GM23248 (cell line): Measurements from ENCODE around the gene B4GALT5. TPM values are rescaled to one million over a fixed set of nuclear protein-coding genes. Genes with fewer than 3 reads are reported as not detected.

ENCODE experiments used
- DNase-seq: peaks from one replicate; pipeline ENCODE4 v3.0.0-alpha.2; 2015
- H2AFZ ChIP-seq: fragments of 200-600 bp; sonication (generic); 2 replicates; pipeline ENCODE4 v1.6.1; 2016; ENCODE audit warnings: antibody characterized with exemption
- H3F3A ChIP-seq: fragments of 200-600 bp; sonication (generic); 2 replicates; pipeline ENCODE4 v1.6.1; 2016; ENCODE audit warnings: mild to moderate bottlenecking, antibody characterized with exemption, mixed run types; ENCODE audit not compliant: insufficient read depth
- H3K27ac ChIP-seq: fragments of 200-600 bp; sonication (generic); 2 replicates; pipeline ENCODE4 v1.5.1; 2016; ENCODE audit warnings: mild to moderate bottlenecking
- H3K27me3 ChIP-seq: fragments of 200-600 bp; sonication (generic); replicated peaks from 2 replicates; pipeline ENCODE4 v1.6.1; 2016; ENCODE audit warnings: mild to moderate bottlenecking; ENCODE audit not compliant: insufficient read depth
- H3K36me3 ChIP-seq: fragments of 200-600 bp; sonication (generic); 2 replicates; pipeline ENCODE4 v1.6.1; 2016; ENCODE audit warnings: low read depth, mild to moderate bottlenecking
- H3K4me1 ChIP-seq: fragments of 200-600 bp; sonication (generic); 2 replicates; pipeline ENCODE4 v1.6.1; 2016; ENCODE audit warnings: mild to moderate bottlenecking; ENCODE audit not compliant: insufficient read depth
- H3K4me2 ChIP-seq: fragments of 200-600 bp; sonication (generic); one replicate; pipeline ENCODE4 v1.6.1; 2016; ENCODE audit warnings: mild to moderate bottlenecking; ENCODE audit not compliant: unreplicated experiment
- H3K4me3 ChIP-seq: fragments of 200-600 bp; sonication (generic); 2 replicates; pipeline ENCODE4 v1.5.1; 2016; ENCODE audit warnings: mild to moderate bottlenecking
- H3K79me2 ChIP-seq: fragments of 200-600 bp; sonication (generic); 2 replicates; pipeline ENCODE4 v1.6.1; 2016; ENCODE audit warnings: mild to moderate bottlenecking; ENCODE audit not compliant: insufficient read depth
- H3K9ac ChIP-seq: fragments of 200-600 bp; sonication (generic); 2 replicates; pipeline ENCODE4 v1.6.1; 2016; ENCODE audit warnings: mild to moderate bottlenecking
- H3K9me2 ChIP-seq: fragments of 200-600 bp; sonication (generic); 2 replicates; pipeline ENCODE4 v1.6.1; 2016; ENCODE audit warnings: mixed run types, mild to moderate bottlenecking, moderate library complexity; ENCODE audit not compliant: insufficient read depth
- H3K9me3 ChIP-seq: fragments of 200-600 bp; sonication (generic); one replicate; pipeline ENCODE4 v1.6.1; 2017; ENCODE audit warnings: low read depth
- H4K20me1 ChIP-seq: fragments of 200-600 bp; sonication (generic); 2 replicates; pipeline ENCODE4 v1.6.0; 2016; ENCODE audit not compliant: insufficient read depth
- EZH2 ChIP-seq: fragments of 200-600 bp; sonication (generic); IDR thresholded peaks from 2 replicates; pipeline ENCODE4 v1.6.1; 2018; ENCODE audit warnings: antibody characterized with exemption, mild to moderate bottlenecking; ENCODE audit not compliant: insufficient read depth, poor library complexity, severe bottlenecking
- EZH2phosphoT487 ChIP-seq: fragments of 200-600 bp; sonication (generic); IDR thresholded peaks from 2 replicates; pipeline ENCODE4 v1.6.1; 2018; ENCODE audit warnings: antibody characterized with exemption, moderate library complexity, mild to moderate bottlenecking, low read depth; ENCODE audit not compliant: insufficient read depth
- WGBS, 2 experiments: methylation state at CpG; one replicate each; pipeline ENCODE4 v1.1.6; 2015 to 2017; ENCODE audit warnings: low lambda C conversion rate in 2 of 2, low coverage in 1 of 2; ENCODE audit errors: missing lambda C conversion rate in 2 of 2; 5-methylcytosine and 5-hydroxymethylcytosine counted together
- in situ Hi-C: fragments of 300-500 bp; cut with MboI; formaldehyde crosslinking; loops from 2 replicates; pipeline ENCODE4 v1.15.0; 2020
- polyA plus RNA-seq: library from polyadenylated mRNA; unstranded; fragments of >200 nt; fragmentation: Nextera tagmentation; extraction: Ambion mirVana; gene quantifications from 2 replicates; pipeline ENCODE4 v1.2.1, GENCODE V29; 2016
- total RNA-seq: library from RNA; depleted of rRNA; stranded (reverse); fragments of >200 nt; shearing (Covaris generic); gene quantifications from 2 replicates; pipeline ENCODE4 v1.2.3, GENCODE V29; 2014

B4GALT5 gene
- total and polyA plus RNA-seq, 2 experiments from 2014 or later: 4.2 to 16.9 TPM

DNA sequence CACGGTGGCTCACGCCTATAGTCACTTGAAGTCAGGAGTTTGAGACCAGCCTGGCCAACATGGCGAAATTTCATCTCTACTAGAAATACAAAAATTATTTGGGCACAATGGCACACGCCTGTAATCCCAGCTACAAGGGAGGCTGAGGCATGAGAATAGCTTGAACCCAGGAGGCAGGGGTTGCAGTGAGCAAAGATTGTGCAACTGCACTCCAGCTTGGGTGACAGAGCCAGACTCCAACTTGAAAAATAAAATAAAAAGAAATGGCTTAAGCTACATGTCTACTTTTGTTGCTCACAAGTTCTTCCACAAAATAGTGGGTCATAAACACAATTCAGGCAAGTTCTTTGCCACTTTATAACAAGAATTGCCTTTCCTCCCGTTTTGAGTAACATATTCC, 27.1 kb upstream of the B4GALT5 start:
- WGBS, 2 experiments: 69 to 80% methylated on average over 5 of the region's 5 CpGs
- no peak for TF ChIP-seq EZH2phosphoT487
- no peak for TF ChIP-seq EZH2
- no peak overlapping the region for H3K4me3 ChIP-seq
- no peak overlapping the region for H3K9ac ChIP-seq
- H3K27me3 ChIP-seq: no peaks in the 10 kb centered on the region
- no peaks in the 10 kb centered on the region for H3F3A ChIP-seq
- no peaks in the 10 kb centered on the region for H3K79me2 ChIP-seq
- H3K36me3 ChIP-seq: no peaks in the 10 kb centered on the region
- no peak overlapping the region for H2AFZ ChIP-seq
- no peaks in the 10 kb centered on the region for H4K20me1 ChIP-seq
- H3K4me2 ChIP-seq: no peak overlapping the region
- no peaks in the 10 kb centered on the region for H3K4me1 ChIP-seq
- H3K27ac ChIP-seq: no peak overlapping the region
- no peaks in the 10 kb centered on the region for H3K9me3 ChIP-seq
- DNase-seq: no peak
- in situ Hi-C loops: no loop called here
- no peaks in the 10 kb centered on the region for H3K9me2 ChIP-seq

DNA sequence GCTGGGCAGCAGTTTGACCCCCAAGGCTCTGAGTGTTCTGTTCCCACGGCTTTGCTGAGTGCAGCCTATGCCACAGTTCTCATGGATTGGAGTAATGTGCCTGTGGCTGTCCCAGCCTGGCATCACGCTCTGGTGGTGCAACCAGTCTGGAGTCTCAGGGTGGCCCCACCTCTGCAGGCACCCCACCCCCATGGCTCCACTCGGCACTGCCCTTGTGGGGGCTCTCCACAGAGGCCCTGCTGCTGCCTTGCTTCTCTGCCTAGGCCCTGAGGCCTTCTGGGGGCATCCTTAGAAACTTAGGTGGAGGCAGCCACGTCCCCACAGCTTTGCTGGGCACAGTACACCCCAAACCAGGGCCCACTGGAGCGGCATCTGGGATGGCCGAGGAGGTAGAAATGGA, 25.4 kb upstream of the B4GALT5 start:
- no peaks in the 10 kb centered on the region for H3K4me1 ChIP-seq
- in situ Hi-C loops: no loop called here
- H3K27ac ChIP-seq: no peak overlapping the region
- H3K79me2 ChIP-seq: no peaks in the 10 kb centered on the region
- no peak overlapping the region for H3K4me2 ChIP-seq
- H3F3A ChIP-seq: no peaks in the 10 kb centered on the region
- no peaks in the 10 kb centered on the region for H3K9me2 ChIP-seq
- 70 to 73% methylated on average over 6 of the region's 6 CpGs for WGBS, 2 experiments
- H3K36me3 ChIP-seq: no peaks in the 10 kb centered on the region
- H3K27me3 ChIP-seq: no peaks in the 10 kb centered on the region
- no peak overlapping the region for H3K4me3 ChIP-seq
- H4K20me1 ChIP-seq: no peaks in the 10 kb centered on the region
- no peak overlapping the region for H3K9ac ChIP-seq
- no peak for DNase-seq
- H3K9me3 ChIP-seq: no peaks in the 10 kb centered on the region
- TF ChIP-seq EZH2 (no peak), EZH2phosphoT487 (no peak)
- H2AFZ ChIP-seq: no peak overlapping the region

- Histone ChIP-seq H3K27me3 (no peaks in the 10 kb centered on the region), H3K4me1 (no peaks in the 10 kb centered on the region), H3K27ac (no peak overlapping the region), H3K9me3 (no peaks in the 10 kb centered on the region), H3K9ac (no peak overlapping the region), H3K79me2 (no peaks in the 10 kb centered on the region), H3K4me3 (no peak overlapping the region), H2AFZ (no peak overlapping the region), H4K20me1 (no peaks in the 10 kb centered on the region), H3F3A (no peaks in the 10 kb centered on the region), H3K9me2 (no peaks in the 10 kb centered on the region), H3K36me3 (no peaks in the 10 kb centered on the region), H3K4me2 (no peak overlapping the region)
- in situ Hi-C loops: no loop called here
- TF ChIP-seq EZH2phosphoT487: no peak
- no peak for TF ChIP-seq EZH2
- 48 to 50% methylated on average over 2 of the region's 2 CpGs for whole genome bisulfite sequencing, 2 experiments
- no peak for DNase-seq
Measured at GRCh38 chr20:49737260-49737659, 23.6 kb upstream of the B4GALT5 start.

DNA sequence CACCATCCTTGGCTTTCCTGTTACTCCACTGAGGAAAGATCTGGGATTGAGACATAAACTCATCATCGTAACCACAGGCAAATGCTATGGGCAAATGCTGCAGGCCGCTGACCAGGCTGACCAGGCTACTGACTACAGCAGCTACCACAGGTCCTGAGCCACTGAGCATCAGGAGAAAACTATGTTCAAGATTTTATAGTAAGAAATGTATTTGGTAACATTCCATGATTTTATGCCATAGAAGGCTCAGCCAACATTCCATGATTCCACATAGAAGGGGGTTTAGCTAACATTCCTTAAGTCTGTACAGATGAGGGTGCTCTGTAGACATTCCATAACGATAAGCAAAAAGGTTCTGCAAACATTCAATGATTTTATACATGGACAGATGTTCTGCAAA, 16.1 kb upstream of the B4GALT5 start:
- peak; percentile 77 for DNase-seq
- no peak for TF ChIP-seq EZH2phosphoT487
- no peak for TF ChIP-seq EZH2
- no peak overlapping the region for H3K4me2 ChIP-seq
- no peaks in the 10 kb centered on the region; the same call in 1 of the 2 replicates for H3F3A ChIP-seq
- peaks cover 8% of the 10 kb centered on the region for H3K4me1 ChIP-seq
- no peak overlapping the region for H3K4me3 ChIP-seq
- in situ Hi-C loops: no loop called here
- H3K36me3 ChIP-seq: no peaks in the 10 kb centered on the region
- 62 to 68% methylated on average over 3 of the region's 3 CpGs for WGBS, 2 experiments
- no peaks in the 10 kb centered on the region for H3K9me3 ChIP-seq
- no peak overlapping the region for H3K27ac ChIP-seq
- H3K79me2 ChIP-seq: no peaks in the 10 kb centered on the region
- H3K9ac ChIP-seq: no peak overlapping the region
- no peaks in the 10 kb centered on the region for H3K9me2 ChIP-seq
- no peaks in the 10 kb centered on the region for H3K27me3 ChIP-seq
- H2AFZ ChIP-seq: no peak overlapping the region
- no peaks in the 10 kb centered on the region for H4K20me1 ChIP-seq
